Measurements from ENCODE around the gene PRKCZ.
"Not testable (repeated sequence)": the region's sequence is repeated elsewhere in the genome, so short reads cannot be mapped to it uniquely, and the experiment has no call there.

Gene PRKCZ

DNA sequence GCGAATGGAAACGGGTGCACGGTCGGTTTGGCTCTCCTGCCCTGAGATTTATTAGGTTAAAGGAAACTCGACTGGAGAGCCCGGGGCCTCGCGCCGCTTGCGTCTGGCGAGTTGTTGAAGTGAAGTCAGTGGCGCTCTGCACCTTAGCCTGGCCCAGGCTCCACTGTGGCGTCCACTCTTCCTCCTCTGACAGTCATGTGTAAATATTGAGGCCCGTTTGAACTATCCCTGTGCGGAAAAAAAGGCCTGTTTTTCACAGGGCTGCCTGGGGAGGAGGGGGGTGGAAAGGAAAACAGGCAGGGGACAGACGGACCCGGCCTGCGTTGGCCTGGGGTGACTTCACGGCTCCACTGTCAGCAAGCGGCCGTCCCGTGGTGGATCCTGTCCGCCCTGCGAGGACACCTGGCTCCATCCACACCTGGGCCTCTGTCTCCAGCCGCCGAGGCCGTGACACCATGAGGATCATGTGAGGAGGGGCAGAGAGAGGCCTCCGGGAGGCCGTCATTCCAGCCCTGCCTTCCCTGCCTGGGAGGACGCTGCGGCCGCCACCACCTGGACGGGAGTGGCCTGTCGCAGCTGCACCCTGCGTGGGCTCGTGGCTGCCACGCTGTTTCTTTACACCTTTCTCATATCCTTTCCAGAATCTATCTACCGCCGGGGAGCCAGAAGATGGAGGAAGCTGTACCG lies 84.6 kb downstream of the PRKCZ start:
- no peak for DNase-seq (ENCODE audit: low spot score)

DNA sequence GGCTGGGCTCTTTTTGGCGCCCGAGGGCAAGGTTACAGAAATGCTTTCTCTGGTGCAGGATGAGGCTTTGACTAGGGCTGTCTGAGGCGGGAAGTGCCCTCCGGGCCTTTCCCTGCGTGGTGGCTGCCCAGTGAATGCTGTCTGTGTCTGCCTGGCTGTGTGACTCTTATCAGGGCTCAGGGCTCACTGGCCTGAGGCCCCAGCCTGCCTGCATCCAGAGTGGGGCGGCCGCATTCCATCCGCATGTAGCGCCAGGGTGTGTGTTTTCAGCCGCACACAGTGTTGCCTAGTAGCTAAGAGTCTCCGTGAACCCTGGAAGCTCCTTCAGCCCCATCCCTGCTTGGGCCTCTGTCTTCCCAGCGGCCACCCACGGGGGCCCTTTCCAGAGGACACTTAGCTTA lies 85.2 kb downstream of the PRKCZ start:
- no peak for DNase-seq (ENCODE audit: low spot score)

DNA sequence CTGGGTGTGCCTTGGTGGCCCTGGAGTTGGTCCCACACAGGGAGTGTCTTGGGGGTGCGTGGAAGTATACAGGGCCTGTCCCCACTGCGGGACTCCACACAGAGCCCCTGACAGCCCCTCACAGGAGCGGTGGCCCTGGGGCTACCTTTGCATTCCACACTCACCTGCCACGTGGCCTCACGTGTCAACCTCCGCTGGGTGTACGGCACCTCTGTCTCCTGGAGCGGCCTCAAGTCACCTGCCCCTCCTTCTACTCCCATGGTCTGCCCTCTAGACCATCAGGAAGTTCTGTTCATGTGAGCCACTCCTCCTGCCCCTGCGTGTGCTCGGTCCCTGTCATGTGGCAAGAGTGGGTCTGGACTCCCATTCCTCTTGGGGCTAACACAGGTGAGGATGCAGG lies 85.7 kb downstream of the PRKCZ start:
- no peak for DNase-seq (ENCODE audit: low spot score)

DNA sequence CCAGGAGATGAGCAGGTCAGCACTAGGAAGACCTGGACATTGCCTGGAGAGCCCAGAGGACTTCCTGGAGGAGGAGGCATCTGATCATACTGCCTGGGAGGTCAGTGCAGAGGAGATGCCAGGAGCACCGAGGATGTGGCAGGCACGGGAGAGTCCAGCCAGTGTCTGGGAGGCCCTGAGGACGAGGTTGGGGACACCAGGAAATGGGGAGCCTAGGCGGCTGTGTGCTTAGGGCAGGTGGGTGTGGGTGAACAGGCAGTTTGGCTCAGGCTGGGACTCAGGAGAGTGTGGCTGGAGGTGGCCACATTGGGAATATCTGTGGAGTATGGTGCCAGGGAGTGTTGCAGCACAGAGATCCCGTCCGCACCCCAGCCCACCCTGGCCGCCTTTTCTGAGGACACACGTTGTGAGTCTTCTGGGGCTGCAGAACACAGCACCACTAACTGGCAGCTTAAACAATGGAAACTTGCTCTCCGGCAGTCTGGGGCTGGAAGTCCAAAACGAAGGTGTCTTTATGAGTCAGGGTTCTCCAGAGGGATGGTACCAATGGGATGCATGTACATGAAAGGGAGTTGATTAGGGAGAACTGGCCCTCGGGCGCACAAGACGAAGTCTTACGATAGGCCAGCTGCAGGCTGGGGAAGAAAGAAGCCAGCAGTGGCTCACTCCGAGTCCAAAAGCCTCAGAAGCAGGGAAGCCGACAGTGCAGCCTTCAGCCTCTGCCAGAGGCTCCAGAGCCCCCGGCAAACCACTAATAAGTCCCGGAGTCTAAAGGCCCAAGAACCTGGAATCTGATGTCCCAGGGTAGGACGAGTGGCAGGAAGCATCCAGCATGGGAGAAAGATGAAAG lies 86.4 kb downstream of the PRKCZ start:
- no peak for DNase-seq (ENCODE audit: low spot score)

DNA sequence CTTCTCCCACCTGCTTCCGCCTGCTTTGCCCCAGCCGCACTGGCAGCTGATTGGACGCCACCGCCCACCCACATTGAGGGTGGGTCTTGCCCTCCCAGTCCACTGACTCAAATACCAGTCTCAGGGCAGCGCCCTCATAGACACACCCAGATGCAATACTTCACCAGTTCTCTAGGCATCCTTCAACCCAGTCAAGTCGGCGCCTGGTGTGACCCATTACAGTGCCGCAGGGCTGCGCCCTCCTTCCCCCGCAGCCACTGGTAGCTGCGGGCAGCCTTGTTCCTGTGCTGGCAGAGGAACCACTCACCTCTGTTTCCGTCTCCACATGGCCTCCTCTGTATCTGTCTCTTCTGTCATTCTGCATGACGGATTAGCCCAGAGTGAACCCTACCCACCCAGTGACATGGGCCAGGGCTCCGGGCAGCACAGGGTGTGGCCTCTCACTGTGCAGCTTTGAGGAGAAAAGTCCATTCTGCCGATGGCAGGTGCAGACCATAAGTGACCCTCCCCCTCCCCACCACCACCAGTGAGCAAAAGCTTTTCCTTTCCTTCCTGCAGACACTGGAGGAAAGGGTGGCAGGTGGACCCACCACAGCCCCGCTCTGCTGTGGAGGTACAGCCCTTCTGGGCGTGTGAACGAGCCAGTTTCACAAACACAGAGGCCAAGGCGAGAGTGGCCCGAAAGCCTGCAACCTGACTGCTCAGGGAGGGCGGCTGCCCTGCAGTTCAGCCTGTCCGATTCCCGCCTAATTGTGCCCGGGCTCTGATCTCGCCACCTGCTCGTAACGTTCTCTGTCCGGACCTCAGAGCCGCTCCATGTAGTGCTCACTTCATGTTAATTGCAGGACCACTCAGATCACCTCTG lies 87.3 kb downstream of the PRKCZ start:
- DNase-seq (ENCODE audit: low spot score) = no peak

DNA sequence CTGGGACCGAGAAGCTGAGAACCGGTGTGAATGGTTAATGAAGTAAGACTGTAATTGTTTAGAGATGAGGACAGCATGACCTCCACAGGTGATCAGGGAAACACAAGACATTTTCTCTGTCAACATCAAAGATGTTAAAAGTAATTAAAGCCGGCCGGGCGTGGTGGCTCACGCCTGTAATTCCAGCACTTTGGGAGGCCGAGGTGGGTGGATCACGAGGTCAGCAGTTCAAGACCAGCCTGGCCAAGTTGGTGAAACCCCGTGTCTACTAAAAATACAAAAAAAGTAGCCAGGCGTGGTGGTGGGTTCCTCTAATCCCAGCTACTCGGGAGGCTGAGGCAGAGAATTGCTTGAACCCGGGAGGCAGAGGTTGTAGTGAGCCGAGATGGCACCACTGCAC lies 88.9 kb downstream of the PRKCZ start:
- not testable (repeated sequence) for DNase-seq (ENCODE audit: low spot score)

DNA sequence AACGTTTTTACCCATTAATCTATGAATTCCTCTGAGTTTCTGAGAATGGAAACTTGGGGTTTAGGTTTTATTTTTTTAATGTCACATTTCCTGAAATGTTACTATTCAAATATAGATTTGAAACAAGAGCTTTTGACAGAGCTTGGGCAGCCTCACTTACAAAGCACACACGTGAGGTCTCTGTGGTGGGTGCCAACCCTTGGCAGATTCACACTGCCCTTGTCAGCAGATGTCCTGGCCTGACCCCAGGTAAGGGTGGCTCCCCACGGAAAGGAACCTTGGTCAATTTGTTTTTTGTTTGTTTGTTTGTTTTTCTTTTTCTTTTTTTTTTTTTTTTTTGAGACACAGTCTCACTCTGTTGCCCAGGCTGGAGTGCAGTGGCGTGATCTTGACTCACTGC lies 90.8 kb downstream of the PRKCZ start:
- DNase-seq (ENCODE audit: low spot score) = no peak

DNA sequence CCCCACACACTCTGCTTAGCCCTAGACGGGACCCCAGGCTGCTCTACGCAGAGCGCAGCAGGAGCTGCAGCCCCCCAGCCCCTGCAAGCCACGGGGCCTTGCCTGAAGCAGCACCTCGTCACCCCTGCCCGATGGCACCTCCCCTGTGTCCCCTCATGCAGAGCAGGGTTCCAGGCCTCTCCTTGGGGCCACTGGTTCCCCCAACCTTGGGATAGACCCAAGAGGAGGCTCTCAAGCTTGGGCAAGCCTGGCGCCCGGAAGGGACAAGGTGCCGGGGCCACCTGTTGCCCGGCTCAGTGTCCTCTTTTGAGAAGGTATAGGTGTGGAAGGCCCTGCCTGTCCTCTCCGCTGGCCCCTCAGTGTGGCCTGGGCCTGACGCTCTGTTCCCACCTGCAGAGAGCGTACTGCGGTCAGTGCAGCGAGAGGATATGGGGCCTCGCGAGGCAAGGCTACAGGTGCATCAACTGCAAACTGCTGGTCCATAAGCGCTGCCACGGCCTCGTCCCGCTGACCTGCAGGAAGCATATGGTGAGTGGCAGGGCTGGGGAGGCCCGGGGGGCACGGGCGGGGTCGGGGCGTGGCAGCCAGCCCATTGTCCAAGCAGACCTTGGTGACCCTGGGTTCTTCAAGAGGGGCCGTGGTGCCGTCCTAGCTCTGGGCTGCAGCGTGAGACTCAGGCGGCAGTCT lies 93.7 kb downstream of the PRKCZ start:
- no peak for DNase-seq (ENCODE audit: low spot score)

DNA sequence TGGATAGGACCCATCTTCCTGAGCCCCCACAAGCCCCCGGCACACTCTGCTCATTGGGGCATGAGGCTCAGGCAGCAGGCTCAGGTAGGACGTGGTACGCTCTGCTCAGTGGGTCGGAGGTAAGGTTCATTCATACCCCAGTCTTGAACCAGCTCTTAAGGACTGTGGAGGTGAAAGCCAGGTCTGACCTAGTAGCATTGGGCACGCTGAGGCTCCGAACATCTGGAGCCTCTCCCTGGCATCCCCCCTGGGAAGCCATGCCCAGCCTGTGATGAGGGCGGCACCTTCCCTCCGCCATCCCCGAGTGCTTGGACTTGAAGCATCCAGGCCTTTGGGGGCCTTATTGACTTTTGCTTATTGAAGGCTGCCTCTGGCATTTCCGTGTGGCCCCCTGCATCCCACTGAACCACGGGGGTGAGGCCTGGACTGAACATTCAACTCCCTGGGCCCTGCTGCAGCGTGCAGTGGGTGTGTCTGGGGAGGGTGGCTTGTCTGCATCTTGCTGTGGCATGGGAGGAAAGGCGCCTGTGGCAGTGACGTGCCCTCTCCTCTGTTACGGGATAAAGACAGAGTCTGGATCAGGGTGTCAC lies 94.4 kb downstream of the PRKCZ start:
- DNase-seq (ENCODE audit: low spot score) = no peak

DNA sequence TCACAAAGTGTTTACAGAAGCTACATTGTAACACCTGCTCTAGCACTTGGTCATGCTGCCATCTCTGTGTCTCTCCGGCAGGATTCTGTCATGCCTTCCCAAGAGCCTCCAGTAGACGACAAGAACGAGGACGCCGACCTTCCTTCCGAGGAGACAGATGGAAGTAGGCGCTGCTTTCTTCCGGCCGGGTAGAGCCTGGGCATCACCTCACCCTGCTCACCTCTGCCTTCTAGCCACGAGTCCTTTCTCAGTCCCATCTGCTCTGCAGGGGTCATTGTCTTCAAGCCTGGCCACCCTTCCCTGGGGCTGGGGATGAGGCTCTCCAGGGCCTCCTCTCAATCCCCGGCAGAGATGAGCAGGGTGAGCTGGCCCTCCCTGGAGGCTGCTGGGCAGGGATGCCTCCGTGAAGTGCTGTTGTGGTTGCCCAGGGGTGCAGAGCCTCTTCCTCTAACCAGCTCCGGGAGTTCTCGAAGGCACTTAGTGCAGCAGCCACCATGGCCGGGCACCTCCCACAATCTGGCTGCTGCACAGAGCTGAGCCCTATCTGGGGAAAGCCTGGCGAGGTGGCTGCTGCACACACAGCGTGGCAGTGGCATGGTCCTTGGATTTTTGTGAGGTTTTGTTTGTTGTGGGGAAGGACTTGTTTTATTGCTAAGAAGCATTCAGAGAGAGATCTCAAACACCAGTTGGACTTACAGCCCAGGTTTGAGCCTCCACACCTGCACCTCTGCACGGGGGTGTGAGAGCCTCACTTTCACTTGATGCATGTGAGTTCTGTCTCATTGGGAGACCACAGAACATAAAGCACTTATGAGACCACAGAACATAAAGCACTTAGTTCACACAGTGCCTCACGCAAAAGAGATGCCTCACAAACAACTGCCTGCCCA lies 96.0 kb downstream of the PRKCZ start:
- no peak for DNase-seq (ENCODE audit: low spot score)

DNA sequence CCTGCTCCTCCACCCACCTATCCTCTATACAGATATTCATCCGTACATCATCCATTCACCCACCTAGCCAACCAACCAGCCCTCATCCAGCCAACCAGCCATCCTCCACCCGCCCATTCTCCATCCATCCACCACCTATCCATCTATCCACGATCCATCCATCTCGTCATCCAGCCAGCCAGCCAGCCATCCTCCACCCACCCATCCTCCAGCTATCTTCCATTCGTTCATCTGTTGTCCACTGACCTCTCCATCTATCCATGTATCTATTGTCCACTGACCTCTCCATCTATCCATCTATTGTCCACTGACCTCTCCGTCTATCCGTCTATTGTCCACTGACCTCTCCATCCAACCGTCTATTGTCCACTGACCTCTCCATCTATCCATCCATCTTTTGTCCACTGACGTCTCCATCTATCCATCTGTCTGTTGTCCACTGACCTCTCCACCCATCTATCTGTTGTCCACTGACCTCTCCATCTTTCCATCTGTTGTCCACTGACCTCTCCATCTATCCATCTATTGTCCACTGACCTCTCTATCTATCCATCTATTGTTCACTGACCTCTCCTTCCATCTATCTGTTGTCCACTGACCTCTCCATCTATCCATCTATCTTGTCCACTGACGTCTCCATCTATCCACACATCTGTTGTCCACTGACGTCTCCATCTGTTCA lies 96.8 kb downstream of the PRKCZ start:
- DNase-seq (ENCODE audit: low spot score) = no peak

DNA sequence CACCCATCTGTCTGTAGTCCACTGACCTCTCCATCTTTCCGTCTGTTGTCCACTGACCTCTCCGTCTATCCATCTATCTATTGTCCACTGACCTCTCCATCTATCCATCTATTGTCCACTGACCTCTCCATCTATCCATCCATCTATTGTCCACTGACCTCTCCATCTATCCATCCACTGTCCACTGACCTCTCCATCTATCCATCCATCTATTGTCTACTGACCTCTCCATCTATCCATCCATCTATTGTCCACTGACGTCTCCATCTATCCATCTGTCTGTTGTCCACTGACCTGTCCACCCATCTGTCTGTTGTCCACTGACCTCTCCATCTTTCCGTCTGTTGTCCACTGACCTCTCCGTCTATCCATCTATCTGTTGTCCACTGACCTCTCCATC lies 97.7 kb downstream of the PRKCZ start:
- not testable (repeated sequence) for DNase-seq (ENCODE audit: low spot score)

DNA sequence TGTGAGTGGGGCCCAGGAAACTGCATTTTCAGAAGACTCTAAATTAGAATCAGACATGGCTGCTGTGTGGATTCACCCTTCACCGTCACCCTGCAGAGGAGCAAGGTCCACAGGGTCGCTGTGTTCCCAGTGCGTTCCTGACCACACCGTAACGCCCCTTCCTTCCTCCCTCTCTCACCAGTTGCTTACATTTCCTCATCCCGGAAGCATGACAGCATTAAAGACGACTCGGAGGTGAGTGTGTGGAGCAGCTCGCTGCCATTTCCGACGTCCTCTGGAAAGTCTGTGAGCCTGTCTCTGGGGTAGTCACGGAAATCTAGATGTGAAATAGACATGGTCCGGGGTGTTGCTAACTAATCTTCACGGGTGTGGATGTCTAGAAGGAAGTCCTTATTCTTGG lies 98.5 kb downstream of the PRKCZ start:
- DNase-seq (ENCODE audit: low spot score) = no peak

DNA sequence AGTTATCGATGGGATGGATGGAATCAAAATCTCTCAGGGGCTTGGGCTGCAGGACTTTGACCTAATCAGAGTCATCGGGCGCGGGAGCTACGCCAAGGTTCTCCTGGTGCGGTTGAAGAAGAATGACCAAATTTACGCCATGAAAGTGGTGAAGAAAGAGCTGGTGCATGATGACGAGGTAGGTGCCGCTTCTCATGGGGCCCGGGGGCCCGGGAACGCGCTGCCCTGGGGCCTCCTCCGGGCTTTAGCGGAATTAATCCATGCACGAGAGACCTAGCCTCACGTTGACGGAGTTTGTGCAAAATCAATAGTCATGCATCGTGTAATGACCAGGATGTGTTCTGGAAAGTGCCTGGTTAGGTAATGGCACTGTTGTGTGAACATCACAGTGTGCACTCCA lies 100.6 kb downstream of the PRKCZ start:
- DNase-seq (ENCODE audit: low spot score) = no peak

DNA sequence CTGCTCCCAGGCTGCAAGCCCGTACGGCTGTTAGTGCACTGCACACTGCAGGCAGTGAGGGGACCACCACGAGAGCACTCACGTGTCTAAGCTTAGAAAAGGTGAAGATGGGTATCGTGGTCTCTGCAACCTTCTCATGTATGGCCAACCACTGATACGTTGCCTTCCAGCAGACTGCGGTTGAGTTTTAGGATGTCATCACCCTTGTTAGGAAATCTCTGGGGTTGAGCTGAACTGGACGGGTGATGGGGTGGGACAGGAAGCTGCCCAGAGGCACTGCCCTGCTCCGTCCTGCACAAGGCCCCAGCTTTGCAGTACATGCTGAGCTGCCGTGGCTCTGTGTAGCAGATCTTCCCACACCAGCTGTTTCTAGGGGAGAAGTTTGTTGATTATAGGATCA lies 101.0 kb downstream of the PRKCZ start:
- no peak for DNase-seq (ENCODE audit: low spot score)

DNA sequence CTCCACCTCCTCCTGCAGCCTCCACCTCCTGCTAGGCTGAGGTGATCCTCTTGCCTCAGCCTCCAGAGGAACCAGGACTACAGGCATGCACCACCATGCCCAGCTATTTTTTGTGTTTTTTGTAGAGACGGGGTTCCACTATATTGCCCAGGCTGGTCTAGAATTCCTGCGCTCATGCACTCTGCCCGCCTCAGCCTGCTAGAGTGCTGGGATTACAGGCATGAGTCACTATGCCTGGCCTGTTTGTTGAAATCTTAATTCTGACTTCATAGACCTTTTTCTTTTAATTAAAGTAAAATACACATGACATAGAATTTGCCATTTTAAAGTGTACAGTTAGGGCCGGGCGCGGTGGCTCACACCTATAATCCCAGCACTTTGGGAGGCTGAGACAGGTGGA lies 101.7 kb downstream of the PRKCZ start:
- DNase-seq (ENCODE audit: low spot score) = no peak

DNA sequence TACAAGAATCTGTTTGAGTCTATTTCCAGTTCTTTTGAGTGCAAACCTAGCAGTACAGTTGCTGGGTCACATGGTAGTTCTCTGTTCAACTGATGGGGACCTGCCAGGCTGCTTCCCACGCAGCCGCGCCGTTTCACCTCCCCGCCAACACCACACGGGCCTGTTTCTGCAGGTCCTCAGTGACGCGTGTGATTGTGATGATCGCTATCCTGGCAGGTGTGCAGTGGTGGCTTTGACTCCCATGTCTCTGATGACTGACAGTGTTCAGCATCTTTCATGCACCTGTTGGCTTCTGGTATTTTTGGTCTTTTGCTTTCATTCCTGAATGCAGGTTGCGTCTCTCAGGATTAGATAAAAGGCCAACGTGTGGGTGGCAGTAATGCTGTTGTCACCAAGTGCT lies 102.7 kb downstream of the PRKCZ start:
- no peak for DNase-seq (ENCODE audit: low spot score)

DNA sequence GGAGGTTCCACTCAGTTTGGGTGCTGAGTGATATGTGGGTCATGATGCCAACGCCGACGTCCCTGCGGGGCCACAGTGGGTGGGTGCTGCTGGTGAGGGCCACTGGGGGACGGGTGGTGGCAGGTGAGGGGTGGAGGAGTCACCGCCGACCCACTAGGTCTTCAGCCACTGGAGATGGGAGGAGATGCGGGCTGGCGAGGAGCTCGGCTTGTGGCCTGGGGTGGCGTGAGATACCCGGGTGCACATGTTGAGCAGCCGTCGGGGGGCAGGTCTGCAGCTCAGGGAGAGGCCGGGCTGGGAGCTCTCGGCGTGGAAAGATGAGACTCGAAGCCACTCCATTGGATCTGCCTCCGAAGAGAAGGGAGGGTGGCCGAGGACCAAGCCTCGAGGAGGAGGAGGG lies 103.8 kb downstream of the PRKCZ start:
- no peak for DNase-seq (ENCODE audit: low spot score)

DNA sequence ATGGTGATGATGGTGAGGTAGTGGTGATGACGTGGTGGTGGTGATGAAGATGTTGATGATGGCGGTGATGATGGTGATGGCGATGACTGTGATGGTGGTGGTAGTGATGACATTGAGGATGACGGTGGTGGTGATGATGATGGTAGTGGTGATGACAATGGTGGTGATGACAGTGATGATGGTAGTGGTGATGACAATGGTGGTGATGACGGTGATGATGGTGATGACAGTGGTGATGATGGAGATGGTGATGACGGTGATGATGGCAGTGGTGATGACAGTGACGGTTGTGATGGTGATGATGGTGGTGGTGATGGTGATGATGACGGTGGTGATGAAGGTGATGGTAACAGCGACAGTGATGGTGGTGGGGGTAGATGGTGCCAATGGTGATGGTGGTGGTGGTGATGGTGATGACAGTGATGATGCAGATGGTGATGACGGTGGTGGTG lies 105.0 kb downstream of the PRKCZ start:
- DNase-seq (ENCODE audit: low spot score) = no peak

DNA sequence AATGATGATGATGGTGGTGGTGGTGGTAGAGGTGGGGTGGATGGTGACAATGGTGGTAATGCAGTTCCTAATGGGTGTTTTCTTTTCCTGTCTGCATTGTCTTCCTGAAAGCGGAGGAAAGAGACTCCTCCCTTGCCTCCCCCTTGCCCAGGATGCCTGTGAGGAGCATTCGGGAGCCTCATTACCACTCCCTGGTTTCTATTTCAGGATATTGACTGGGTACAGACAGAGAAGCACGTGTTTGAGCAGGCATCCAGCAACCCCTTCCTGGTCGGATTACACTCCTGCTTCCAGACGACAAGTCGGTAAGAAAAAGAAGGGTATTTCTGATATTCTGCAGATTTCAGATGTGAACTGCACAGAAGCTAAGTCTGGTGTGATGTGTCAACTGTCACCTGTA lies 105.6 kb downstream of the PRKCZ start:
- no peak for DNase-seq (ENCODE audit: low spot score)
